NCI-H82 treated with DMSO at 0.1 percent for 48 hours (cell line): Measurements from ENCODE around the gene HYCC1.

Source experiments
- DNase-seq: peaks from one replicate; lab custom pipeline; 2025; ENCODE audit not compliant: unreplicated experiment; lab: John Stamatoyannopoulos, UW

Gene HYCC1

GRCh38 chr7:23017309-23017708, 3.4 kb upstream of the HYCC1 start:
- no peak for DNase-seq

- DNase-seq = no peak
Observed at GRCh38 chr7:23016345-23017253, 2.7 kb upstream of the HYCC1 start.

DNA sequence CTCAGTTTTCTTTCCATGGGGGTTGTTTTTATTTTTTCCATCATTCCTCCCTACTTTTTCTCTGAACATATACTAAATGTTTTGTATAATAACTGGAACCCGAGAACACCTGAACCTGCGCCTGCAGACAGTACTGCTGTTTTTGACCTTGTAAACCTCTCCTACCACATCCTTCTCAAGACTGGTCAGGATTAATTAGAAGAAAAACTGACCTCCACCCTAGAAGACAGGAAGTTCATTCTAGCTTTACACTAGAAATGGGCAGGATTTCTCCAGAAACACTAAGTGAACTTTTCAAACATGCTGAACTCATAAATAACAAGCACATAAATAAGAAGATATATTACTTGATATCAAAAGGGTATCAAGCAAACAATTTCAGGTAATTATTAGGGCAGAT, 751 bp upstream of the HYCC1 start:
- DNase-seq = no peak

DNA sequence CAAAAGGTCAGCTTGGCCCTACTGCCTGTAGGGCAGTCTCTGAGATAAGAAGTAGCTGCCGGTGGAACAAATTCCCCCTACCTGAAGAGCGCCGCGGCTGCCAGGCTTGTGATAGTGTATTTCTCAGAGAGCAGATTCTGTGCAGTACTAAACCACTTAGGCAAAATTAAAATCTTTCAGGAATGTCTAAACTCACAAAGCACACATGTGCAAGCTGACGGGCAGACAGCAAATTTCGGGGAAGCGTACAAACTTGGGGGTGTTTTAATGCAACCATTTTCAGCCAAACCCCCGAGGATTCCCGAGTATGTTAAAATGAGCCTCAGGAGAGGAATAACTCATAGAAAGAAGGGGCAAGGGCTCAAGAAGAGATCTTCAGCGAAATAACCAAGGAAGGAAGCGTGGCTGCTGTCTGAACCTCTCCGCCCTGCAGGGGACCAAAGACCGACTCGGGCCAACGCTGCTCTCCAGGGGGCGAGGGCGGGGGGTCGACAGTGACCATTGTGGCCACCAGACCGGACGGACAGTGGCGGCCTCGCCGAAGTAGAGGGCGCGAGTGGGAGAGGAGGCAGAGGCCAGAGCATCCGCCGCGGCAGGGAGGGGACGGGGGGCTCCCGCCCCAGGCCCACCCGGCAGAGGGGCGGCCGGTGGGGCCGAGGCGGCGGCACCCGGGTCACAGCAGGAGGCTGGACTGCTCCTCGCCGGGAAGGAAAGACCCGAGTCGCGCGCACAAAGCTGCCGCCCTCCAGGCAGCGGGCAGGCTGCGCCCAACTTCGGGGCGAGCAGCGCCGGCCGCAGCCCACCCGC, 819 bp downstream of the HYCC1 start:
- no peak for DNase-seq

DNA sequence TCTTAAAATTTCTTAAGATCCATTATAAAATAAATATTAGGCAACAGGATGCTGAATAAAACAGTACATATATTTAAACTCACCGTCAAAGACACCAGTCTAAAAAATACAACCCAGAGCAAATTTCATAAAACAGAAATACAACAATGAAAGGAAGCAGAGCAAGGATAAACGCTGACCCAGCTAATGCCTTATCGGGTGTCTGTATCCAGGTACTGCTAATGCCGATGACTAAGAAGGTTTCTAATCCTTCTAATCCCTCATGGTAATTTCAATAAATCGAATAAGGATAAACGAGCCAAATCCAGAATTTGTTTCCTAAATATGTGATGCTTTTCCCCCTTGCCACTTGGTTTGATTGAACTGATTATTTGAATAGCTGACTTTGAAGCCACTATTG, 1.7 kb downstream of the HYCC1 start:
- peak; percentile 40 for DNase-seq

DNA sequence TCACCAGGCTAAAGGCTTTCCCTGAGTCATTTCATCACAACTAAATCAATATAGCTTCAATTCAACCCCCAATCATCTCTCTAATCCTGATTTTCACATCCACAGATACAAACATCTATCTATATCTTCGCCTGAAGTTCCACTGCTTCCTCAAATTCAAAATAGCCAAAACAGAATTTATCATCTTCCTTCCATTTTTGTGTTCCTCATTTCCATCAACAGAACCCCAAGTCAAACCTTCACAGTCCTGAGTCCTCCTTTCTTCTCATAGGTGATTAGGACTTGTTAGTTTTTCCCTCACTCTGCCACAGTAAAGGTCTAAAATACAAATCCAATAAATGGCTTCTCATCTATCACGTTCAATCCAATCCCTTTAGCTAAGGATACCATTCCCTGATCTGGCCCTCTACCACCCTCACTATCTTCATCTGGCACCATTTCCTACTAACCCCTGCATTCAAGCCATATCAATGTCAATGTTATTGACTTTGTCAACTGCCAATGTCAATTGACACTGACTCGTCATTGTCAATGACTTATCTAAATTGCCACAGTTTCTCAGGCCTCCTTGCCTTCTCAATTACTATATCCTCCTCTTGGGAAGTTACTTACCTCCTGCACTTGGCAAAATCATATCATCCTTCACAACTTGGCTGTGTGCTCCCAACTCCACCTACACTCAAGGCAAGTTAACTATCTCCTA, 2.6 kb downstream of the HYCC1 start:
- peak; percentile 82 for DNase-seq

- DNase-seq = no peak
Observed at GRCh38 chr7:23009303-23009702, 4.6 kb downstream of the HYCC1 start.

DNA sequence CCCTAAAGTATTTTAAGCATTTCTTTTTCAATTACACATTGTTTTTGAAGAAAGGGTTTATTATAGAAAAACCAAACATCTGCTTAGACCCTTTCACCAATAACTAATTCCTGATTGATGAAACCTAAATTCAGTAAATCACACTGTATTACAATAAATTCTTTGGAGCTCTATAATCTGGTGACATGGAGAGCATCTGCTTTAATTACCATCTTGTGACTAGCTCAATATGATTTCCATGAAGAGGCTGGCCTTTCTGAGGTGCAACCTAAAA, 9.7 kb downstream of the HYCC1 start:
- DNase-seq = no peak

- DNase-seq = no peak
Observed at GRCh38 chr7:23003505-23004246, 10.3 kb downstream of the HYCC1 start.

DNA sequence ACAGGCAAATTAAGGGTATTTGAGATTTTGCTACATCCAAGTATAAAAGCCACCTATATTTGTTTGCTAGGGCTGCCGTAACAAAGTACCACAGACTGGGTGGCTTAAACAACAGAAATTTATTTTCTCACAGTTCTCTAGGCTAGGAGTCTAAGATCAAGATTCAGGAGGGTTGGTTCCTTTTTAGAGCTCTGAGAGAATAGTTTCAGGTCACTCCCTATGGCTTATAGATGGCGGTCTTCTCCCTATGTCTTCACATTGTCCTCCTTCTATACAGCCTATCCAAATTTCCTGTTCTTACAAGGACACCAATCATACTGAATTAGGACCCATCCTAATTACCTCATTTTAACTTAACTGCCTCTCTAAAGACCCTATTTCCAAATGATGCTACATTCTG, 11.2 kb downstream of the HYCC1 start:
- DNase-seq = no peak

GRCh38 chr7:23001610-23002009, 12.3 kb downstream of the HYCC1 start:
- no peak for DNase-seq

DNA sequence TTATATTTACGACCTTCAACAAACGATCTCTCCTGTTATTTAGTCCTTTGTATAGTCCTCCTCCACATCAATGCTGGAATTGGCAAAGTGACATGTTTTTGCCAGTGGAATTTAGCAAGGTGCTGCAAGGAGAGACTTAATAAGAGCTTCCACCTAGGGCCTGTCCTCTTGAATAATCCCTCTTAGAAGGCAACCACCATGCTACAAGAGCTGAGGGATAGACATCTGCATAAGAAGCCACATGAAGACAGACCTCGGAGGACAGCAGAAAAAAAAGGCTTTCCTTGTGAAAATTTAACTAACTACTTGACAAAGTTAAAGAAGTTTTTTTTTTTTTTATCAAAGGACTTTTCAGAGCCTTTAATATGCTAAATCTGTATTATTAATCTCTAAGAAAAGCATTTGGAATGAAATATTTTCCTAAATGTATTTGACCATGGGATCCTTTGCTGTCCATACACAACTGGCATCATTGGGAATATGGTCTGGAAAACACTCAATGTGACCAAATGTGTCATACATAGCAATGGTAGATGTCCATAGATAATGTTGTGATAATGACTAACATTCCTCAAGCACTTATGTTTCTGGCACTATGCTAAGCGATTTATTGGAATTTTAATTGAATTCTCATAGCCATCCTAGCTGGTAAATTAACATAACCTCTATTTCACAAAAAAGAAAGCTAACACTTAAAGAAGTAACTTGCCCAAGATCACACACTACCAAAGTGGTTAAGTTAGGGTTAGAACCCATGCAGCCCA, 13.2 kb downstream of the HYCC1 start:
- no peak for DNase-seq

- no peak for DNase-seq
Observed at GRCh38 chr7:22998519-22998896, 15.4 kb downstream of the HYCC1 start.

DNA sequence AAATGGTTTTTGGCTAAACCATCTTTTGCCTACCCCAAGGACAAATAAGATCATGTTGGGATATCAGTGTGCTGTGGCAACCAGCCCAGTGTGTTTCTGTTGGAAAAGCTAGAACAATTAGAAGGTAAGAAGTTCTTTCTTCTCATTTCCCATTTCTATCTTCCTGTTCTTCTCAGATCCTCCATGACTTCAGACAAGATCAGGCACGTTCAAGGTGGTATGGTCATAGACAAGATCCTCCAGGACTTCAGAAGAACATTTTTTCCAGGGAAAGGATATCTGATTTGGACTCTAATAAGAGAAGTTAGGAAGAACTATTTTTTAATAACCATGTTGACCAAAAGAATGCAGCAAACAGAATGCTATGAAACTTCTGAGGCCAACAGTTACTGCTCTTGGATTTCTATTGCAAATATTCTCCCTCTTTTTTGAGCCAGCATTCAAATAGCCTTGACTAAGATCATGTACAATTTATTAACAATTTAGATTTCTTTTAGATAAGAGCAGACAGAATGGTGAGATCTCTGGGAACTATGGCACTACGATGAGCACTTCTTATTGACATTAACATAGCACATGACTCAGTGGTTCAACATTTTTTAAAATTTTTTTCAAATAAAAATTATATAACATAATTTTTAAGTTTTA, 15.9 kb downstream of the HYCC1 start:
- no peak for DNase-seq

DNA sequence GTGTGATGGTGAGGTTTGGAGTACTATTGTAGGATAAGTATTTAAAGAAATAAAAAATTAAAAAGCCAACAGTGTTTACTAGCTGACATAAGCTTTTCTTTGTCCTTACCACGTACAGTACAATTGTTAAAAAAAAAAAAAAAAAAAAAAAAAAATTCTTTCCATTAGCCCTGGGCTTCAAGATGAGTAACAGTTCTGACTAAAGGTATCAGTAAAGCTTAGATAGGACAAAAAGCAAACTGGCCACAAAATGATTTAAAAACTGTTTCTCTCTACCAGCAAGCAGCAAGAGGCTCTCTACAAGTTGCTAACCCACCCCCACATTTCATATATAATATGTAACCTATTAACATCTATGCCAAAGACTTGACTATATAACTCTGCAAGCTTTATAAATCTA, 17.5 kb downstream of the HYCC1 start:
- DNase-seq = no peak

DNA sequence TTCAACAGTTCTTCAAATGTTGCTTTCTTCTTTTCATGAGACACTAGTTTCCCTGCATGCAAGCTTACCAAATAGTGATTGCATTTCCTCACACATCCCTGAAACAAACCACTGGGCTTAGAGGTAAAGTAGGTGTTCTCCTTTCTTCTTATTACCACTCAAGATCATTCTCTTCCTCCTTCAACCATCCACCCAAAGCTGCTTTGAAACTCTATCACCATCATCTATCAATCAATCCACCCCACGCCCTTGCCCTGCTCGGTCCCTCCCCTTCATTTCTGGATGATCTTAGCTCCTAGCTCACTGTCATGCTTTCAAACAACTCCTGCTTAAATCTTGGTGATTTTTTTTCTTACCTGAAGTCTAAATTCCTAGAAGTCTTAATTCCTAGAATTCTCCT, 18.9 kb downstream of the HYCC1 start:
- DNase-seq = no peak

GRCh38 chr7:22992874-22993840, 20.8 kb downstream of the HYCC1 start:
- DNase-seq = no peak

DNA sequence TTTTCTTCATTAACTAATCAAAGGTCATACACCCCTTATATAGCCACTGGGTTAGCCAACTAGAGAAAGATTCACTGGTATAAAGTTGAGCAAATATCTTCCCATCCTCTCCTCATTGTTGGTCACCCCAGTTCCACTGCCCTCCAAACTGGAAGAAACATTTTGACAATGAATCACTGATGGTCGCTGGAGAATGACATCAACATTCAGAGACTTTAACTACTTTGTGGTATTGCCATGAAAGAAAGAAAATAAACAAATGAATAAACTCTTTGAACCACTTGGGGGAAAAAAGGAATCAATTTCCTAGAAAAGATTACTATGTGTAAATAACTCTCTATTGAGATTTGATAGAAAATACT, 23.4 kb downstream of the HYCC1 start:
- DNase-seq = no peak
